GM21528 (cell line): ENCODE measurements around the gene MYOF.
"Not testable (repeated sequence)": the region's sequence is repeated elsewhere in the genome, so short reads cannot be mapped to it uniquely, and the experiment has no call there.

ENCODE experiments used
- ATAC-seq: cut with Tn5 transposase; IDR thresholded peaks from one replicate; pipeline ENCODE4 v1.9.1; 2021; ENCODE audit warnings: mild to moderate bottlenecking, moderate library complexity; ENCODE audit not compliant: unreplicated experiment, low FRiP score

Gene MYOF

GRCh38 chr10:93305122-93305521 is 177.0 kb downstream of the MYOF start:
- no peak for ATAC-seq

- ATAC-seq: no peak
Measured at GRCh38 chr10:93300981-93301380, 181.2 kb downstream of the MYOF start.

DNA sequence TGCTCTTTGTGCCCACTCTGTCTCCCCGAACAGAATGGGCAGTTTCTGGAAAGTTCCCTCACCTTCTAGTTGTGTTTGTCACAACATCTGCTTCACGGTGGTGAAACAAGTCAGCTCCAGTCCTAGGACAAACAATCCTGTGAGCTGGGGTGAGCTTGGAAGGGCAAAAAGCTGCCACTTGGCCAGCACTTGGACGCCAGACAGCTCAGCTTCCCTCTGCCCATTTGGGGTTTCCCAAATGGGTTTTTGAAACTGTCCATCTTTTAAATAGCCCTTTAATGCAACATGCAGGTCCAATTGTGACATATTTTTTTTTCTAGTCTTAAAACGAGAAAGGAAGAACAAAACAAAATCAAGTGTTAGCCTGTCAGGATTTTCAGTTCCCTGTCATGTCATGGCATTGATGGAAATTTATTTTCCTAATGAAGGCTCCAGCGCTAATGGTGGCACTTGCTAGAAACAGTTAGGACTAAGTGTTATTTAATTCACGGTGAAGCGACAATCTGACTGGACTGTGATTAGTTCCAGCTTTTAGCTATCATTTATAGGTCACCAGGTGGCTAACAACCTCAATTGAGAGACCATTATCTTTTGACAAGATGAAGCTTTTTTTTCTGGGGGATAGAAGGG is 181.7 kb downstream of the MYOF start:
- no peak for ATAC-seq

DNA sequence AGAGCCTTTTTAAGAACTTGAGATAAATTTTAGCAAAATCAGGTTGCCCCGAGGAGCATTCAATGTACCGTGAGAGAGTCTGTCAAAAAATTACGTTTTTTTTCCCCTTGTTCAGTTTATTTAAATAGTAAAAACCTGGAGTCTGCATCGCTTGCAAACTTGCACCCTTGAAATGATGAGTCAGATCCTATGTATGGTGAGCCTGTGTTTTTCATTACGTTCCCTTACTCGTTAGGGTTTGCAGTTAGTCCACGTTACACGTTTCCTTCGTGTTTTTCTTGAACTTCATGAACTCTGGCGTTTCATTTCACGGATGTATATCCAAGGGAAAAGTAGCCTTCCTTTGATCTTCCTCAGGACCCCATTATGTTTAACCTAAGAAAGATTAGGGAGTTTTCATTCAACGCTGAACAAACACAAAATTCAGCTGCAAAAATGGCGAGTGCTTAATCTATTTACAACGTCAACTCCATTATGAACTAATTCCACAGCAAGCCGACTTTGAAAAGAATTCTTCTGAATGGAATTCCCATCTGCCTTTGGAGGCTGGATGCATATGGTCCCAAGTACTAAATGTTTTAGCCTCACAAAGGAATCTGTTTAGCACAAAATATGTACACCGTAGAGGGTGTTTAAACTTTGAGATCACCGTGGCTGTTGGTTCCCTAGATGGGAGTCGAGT is 182.4 kb downstream of the MYOF start:
- no peak for ATAC-seq

- ATAC-seq: no peak
Measured at GRCh38 chr10:93299195-93299594, 182.9 kb downstream of the MYOF start.

DNA sequence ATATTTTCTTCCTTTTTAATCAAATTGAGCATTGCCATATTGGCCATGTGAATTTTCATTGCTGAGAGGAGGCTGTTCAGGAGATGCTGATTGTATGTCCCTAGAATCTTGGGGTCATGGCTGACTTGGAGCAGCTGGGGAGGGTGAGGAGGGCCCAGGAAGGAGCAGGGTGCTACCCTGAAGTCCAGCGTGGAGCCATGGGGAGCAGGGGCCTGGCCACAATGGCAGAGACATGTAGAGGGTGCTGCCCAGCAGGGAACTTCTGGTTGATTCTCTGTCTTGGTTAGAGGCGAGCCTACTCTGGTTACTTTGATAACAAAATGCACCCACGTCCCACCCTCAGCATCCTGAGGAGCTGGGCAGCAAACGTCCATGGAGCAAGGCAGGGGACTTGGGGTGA is 186.0 kb downstream of the MYOF start:
- no peak for ATAC-seq

GRCh38 chr10:93293999-93294398 is 188.1 kb downstream of the MYOF start:
- no peak for ATAC-seq

DNA sequence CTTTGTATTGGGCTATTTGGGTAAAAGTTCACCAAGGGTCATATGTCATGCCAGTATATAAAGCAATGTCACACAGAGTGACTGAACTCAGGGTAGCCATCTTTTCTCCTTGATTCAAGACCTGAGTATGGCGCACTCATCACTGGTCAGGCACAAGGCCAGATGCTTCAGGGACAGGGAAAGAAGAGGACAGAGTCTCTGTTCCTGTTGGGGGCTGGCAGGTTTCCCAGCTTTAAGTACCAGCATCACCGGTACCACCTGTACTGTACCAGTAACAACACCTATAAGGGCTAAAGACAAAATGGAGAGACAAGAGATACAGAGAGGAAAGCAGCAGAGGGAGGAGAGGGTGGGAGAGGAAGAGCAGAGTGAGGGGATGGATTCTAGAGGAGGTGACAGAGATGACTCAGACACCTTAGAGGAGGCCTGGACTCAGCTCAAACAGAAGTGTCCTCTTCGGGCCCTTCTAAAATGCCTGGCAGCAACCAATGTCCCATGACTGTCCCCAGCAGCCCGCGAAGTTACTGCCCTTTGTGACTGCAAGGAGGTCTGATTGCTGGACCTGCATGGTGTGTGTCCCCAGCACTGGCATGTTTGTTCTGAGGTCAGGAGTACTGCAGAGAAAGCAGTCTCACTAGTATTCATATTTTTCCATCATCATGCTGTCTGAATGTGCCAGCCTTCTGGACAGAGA is 191.3 kb downstream of the MYOF start:
- no peak for ATAC-seq

DNA sequence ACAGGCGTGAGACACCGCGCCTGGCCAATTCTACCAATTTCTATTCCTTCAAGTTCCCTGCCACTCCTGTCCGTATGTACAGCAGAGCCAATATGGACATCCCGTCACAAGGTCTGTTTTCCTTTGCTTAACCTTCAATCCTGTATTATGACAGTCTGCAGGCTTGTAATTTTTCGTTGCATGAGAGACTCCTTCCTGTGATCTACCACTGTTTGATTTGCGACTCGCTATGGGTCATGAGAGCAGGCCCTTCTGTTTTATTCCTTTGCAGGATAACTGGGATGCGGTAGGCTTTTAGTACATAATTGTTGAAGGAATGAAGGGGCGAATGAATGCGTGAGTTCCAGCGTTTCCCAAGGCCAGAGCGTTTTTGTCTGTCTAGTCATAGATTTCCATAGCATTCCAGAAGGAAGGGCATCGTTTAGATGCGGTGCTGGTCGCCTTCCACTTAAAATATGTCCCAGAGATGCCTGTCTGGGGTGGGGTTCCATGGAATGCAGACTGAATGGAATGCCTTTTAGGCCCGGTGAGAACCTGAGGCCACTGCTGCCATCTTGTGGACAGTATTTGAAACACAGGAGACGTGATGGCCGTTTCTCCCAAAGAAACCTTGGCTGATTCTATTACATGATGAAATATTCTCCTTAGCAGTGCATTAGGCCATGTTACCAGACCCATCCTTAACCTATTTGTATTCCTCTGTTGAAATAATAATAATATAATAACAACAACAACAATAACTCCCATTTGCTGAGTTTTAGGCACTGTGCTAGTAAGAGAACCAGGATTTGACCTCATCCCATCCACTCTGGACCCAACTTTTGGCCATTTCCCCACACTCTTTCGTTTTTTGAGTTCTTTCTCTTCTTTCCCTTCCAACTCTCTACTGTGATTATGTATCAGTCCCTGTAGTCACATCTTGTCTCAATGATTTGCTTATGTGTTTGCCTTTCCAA is 193.2 kb downstream of the MYOF start:
- ATAC-seq: no peak

- ATAC-seq: no peak
Measured at GRCh38 chr10:93287775-93288174, 194.4 kb downstream of the MYOF start.

DNA sequence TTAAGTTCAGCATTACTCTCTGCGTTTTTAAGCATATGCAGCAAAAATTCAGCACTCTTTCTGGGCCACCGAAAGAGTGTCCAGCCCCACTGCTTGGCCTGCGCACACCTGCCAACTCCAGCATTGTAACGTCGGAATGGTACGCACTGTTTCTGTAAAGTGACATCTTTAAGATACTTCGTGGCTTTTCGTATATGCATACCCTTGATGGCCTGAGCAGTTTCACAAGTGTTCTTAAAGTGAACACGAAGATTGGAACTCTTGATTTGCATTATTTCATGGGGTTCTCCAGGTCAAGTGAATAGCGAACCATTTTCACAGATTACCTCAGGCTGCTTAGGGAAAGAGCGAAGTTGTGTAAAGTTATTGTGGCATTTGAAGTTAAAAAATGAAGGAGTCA is 197.9 kb downstream of the MYOF start:
- ATAC-seq: not testable (repeated sequence)

DNA sequence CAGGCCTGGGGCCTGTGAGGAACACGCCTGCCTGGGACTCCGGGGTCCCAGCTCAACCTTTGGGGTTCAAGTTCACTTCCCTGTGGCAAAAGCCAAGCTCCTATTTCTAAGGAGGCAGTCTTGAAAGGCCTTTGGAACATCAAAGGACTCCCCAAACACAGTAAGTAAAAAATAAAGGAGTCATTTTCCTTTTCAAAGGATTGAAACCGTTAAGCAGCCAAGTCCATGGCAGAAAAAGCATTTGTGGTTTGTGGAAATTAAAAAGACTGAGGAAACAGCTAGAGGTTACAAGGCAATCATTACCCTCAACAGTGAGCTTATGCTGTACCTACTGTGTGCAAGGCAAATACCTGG is 200.8 kb downstream of the MYOF start:
- ATAC-seq: no peak

- no peak for ATAC-seq
Measured at GRCh38 chr10:93280699-93281366, 201.3 kb downstream of the MYOF start.

DNA sequence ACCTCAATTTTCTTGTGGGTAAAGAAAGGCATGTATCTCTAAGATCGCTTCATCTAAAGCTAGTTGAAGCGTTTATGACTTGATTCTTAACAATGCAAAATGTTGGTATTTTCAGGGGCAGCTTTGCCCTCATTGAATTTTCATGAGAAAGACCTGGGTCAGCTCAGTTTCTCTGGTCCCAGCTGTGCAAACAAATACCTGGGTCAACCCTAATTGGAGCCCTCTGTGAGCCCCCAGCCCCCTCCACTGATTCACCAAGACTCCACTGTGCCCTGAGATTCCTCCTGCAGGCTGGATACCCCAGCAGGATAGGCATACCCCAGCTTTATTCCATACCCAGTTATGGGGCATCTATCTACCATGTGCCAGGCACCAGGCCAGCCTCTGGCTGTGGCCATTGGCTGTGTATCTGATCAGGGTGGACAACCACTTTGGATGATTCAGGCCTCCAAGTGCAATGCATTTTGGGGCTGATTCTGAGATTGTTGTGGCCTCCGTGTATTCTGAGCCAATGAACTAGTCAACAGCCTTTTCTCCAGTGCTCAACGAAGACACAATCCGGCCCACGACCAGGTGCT is 201.9 kb downstream of the MYOF start:
- ATAC-seq: no peak

DNA sequence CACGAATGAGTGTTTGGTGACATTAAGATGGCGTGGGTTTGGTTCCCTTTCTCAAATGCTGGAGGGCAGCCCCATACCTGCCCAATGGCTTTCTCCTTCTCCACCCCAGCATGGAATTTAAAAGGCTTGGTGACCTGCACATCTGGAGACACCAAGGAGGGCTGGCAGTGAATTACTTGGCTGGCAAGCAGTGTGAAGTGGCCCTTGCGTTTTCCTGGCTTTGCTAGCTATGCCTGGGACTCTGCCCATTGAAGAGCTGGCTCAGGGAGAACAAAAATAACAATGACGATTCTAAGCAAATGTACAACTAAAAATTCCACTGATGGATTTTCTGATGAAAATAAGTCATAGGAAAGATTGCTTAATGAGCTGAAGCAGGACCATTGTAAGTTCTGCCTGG is 204.8 kb downstream of the MYOF start:
- ATAC-seq: no peak

DNA sequence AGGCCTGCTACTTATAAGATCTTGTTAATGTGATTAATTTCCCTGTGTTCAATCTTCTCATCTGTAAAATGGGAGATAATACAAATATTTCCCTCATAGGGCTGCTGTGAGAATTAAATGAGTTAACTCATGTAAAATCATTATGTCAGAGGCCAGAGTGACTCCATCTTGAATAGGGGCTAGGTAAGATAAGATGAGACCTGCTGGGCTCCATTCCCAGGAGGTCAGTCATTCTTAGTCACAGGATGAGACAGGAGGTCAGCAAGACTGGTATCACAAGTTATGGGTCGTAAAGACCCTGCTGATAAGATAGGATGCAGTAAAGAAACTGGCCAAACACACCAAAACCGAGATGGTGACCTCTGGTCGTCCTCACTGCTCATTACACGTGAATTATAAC is 207.7 kb downstream of the MYOF start:
- ATAC-seq: no peak

DNA sequence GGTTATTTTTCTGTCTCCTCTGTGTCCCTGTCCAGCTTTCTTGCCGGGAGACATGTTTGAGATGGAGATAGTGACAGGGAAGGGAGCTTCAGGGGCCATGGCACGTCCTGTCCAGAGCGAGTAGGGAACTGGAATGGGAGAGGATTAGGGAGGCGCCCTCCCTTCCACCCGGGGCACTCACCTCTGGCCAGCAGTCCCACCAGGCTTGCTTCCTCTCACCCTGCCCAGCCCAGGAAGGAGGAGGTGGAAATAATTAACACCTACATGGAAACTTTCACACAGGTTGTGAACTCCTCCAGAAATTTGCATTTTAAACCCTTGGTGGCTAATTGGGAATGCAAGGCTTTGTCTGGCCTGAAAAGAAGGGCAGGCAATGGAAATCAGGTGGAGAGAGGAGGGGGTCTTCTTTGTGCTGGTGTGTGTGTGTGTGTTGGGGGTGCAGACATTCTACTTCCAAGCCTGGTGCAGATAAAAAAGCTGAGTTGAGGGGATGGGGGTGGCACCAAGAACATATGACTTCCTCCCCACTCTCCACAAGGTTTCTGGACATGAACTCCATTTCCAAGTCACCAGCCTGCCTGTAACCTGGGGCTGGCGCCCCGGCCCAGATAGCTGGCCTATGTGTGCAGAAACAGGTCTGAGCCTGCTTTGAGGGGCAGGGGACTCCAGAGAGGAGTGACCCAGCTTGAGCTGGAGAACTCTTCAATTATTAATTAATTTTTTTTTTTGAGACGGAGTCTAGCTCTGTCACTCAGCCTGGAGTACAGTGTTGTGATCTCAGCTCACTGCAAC is 209.1 kb downstream of the MYOF start:
- no peak for ATAC-seq

GRCh38 chr10:93271347-93271746 is 210.8 kb downstream of the MYOF start:
- no peak for ATAC-seq

DNA sequence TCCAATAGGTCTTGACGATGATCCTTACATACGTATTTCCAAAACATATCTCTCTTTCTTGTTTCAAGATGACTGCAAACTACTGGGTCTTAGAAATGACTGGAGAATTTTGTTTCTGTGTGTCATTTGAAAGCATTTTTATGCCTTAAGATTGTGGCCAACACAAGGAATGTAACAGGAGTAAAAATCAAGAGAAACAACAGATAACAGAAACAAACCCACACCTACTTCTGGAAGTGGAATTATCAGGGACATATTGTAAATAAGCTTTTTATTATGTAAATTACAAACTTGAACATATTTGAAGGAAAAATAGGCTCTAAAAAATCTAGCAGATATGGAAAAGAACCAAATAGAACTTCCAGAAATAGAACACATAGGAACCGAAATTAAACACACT is 212.9 kb downstream of the MYOF start:
- no peak for ATAC-seq
